Stimulated activated effector memory CD8-positive, alpha-beta T cell treated with anti-CD3 and anti-CD28 coated beads, Interleukin-12 subunit alpha, Interleukin-12 subunit beta, amount 100 ng/mL, for 72 hours (primary cell): ENCODE results near the gene POU2F3.
A peak's percentile ranks its signal among the peaks of the same experiment; 100 is the strongest.
"Not testable (repeated sequence)": the region's sequence is repeated elsewhere in the genome, so short reads cannot be mapped to it uniquely, and the experiment has no call there.

ENCODE experiments used
- ATAC-seq: fragments of 150-1000 bp; cut with Tn5 transposase; 2 replicates; pipeline ENCODE4 v1.10.0; 2021
- DNase-seq, 2 donors: peaks; one replicate each; pipeline ENCODE4 v3.0.0; 2021 to 2022; ENCODE audit warnings: low spot score in 2 of 2
- H3K27ac Mint-ChIP-seq: one replicate; pipeline ENCODE4 v1.8.0; 2022; ENCODE audit warnings: mild to moderate bottlenecking, mixed read lengths
- H3K36me3 Mint-ChIP-seq: one replicate; pipeline ENCODE4 v1.8.0; 2022; ENCODE audit warnings: mild to moderate bottlenecking, mixed read lengths
- H3K4me1 Mint-ChIP-seq: one replicate; pipeline ENCODE4 v1.8.0; 2022; ENCODE audit warnings: mixed read lengths
- H3K4me3 Mint-ChIP-seq: one replicate; pipeline ENCODE4 v1.8.0; 2022; ENCODE audit warnings: mild to moderate bottlenecking, mixed read lengths
- H3K9me3 Mint-ChIP-seq: one replicate; pipeline ENCODE4 v1.8.0; 2022; ENCODE audit warnings: mixed read lengths

The POU2F3 gene

DNA sequence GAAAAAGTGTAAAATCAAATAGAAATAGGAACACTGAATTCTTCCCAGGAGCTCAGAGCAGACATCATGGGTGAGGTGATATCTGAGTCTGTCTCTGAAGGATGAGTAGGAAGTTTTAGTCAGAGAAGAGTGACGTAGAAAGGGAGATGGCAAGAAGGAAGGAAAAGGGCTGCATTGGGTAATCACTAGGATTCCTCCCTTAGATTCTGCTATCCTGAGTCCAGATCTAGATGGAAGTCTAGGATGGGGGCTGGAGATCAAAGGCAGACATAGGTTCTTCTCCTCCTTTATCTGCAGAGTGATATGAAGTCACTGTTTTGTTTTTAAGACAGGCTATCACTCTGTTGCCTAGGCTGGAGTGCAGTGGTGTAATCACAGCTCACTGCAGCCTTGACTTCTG, 30.4 kb downstream of the POU2F3 start:
- Mint-ChIP-seq H3K9me3 (no peaks in the 10 kb centered on the region), H3K4me3 (no peak overlapping the region), H3K27ac (no peak overlapping the region), H3K36me3 (no peaks in the 10 kb centered on the region), H3K4me1 (no peaks in the 10 kb centered on the region)
- ATAC-seq (no peak), DNase-seq (no peak)

DNA sequence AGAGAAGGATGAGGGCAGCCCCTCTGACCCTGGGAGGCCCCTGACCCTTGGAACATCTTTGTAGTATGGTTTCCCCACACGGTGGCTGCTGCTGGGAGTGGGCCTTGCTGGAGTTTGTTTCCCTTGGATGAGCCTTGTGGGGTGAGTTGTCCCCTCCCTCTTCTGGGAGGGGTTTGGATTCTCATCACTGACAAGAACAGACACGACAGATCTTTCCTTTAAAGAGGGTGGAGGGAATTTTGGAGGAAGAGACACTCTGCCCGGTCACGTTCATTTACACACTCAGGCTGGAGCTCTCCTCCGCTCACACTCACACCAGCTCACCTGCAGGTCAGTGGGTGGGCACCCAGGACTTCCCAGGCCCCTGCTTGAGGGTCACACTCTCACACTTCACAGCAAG, 31.7 kb downstream of the POU2F3 start:
- no peaks in the 10 kb centered on the region for H3K9me3 Mint-ChIP-seq
- H3K4me1 Mint-ChIP-seq = no peaks in the 10 kb centered on the region
- ATAC-seq (no peak), DNase-seq (no peak)
- H3K4me3 Mint-ChIP-seq = no peak overlapping the region
- H3K36me3 Mint-ChIP-seq = no peaks in the 10 kb centered on the region
- no peak overlapping the region for H3K27ac Mint-ChIP-seq

GRCh38 chr11:120272303-120272702, 32.4 kb downstream of the POU2F3 start:
- no peak overlapping the region for H3K4me3 Mint-ChIP-seq
- H3K36me3 Mint-ChIP-seq = no peaks in the 10 kb centered on the region
- DNase-seq (no peak), ATAC-seq (no peak)
- no peaks in the 10 kb centered on the region for H3K4me1 Mint-ChIP-seq
- H3K27ac Mint-ChIP-seq = no peak overlapping the region
- H3K9me3 Mint-ChIP-seq = no peaks in the 10 kb centered on the region

DNA sequence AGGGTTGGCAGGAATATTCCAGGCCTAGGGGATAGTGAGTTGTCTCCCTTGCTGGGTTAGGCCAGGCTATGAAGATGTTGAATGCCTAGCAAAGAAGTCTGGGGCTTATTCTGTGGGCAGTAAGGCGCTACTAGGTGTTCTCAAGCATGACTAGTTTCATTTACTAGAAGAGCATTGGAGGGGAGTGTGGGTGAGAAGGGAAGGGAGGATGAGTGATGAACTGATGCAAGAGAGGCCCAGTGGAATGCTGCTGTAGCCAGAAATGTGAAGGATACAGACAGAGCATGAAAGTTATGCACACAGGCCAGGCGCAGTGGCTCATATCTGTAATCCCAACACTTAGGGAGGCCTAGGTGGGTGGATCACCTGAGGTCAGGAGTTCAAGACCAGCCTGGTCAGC, 33.5 kb downstream of the POU2F3 start:
- Mint-ChIP-seq H3K9me3 (no peaks in the 10 kb centered on the region), H3K36me3 (no peaks in the 10 kb centered on the region), H3K4me3 (no peak overlapping the region), H3K27ac (no peak overlapping the region), H3K4me1 (no peaks in the 10 kb centered on the region)
- DNase-seq = no peak
- no peak for ATAC-seq

DNA sequence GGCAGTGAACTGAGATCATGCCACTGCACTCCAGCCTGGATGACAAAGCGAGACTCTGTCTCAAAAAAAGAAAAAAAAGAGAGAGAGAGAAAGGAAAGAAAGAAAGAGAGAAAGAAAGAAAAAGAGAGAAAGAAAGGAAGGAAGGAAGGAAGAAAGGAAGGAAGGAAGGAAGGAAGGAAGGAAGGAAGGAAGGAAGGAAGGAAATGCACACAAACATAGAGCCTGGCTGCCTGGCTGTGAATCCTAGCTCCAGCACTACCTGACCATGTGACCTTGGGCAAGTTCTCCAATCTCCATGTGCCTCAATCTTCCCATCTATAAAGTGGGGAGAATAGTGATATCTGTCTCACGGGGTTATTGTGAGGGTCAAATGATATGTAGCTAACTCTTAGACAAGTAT, 34.0 kb downstream of the POU2F3 start:
- not testable (repeated sequence) for H3K27ac Mint-ChIP-seq, H3K9me3 Mint-ChIP-seq, H3K4me1 Mint-ChIP-seq, ATAC-seq, H3K4me3 Mint-ChIP-seq, DNase-seq, H3K36me3 Mint-ChIP-seq

DNA sequence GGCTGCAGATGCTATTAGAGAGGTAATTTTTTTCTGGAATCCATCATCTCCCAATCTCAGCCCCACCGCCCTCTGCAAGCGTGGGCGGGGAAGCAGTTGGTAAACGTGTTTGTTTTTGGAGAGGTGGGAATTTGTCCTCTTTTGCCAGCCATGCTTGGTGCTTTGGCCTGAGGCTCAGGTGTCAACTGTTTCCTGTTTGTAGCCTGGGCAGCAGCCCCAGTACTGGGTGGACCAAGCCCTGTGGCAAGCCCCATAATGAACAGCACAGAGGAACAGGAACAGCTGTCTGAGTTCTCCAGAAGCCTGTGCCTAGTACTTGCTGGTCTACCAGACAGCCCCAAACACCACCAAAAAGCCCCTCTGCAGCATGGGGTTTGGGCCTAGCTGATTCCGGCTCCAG, 39.6 kb downstream of the POU2F3 start:
- Mint-ChIP-seq H3K36me3 (no peaks in the 10 kb centered on the region), H3K9me3 (no peaks in the 10 kb centered on the region), H3K4me1 (no peaks in the 10 kb centered on the region), H3K4me3 (no peak overlapping the region), H3K27ac (no peak overlapping the region)
- no peak for DNase-seq
- no peak for ATAC-seq

DNA sequence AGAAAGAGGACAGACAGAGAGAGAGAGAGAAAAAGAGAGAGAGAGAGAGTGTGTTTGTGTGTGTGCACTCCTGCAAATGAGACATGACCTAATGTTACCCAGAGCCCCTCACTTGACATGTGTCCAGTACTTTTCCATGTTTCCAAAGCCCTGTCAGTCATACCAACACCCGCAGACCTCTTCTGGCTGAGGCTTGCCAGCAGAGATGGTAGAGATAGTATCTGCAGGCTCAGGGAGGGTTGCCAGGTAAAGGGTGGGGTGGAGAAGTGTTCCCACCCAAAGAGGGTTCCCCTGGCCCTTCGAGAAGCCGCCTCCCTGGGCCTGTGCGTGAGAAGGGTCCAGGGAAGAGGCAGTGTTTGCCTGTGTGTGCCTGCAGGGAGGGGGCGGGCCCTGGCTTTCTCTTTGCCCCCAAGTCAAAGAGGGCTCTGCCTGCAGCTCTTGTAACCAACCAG, 40.7 kb downstream of the POU2F3 start:
- H3K27ac Mint-ChIP-seq = peak overlapping the region; percentile 43
- ATAC-seq = no peak
- H3K36me3 Mint-ChIP-seq = no peaks in the 10 kb centered on the region
- DNase-seq = no peak
- H3K4me1 Mint-ChIP-seq = no peaks in the 10 kb centered on the region
- H3K9me3 Mint-ChIP-seq = no peaks in the 10 kb centered on the region
- no peak overlapping the region for H3K4me3 Mint-ChIP-seq

GRCh38 chr11:120281143-120281795, 41.3 kb downstream of the POU2F3 start:
- no peaks in the 10 kb centered on the region for H3K36me3 Mint-ChIP-seq
- ATAC-seq = no peak
- H3K4me3 Mint-ChIP-seq = no peak overlapping the region
- H3K9me3 Mint-ChIP-seq = no peaks in the 10 kb centered on the region
- DNase-seq = no peak
- no peaks in the 10 kb centered on the region for H3K4me1 Mint-ChIP-seq
- H3K27ac Mint-ChIP-seq = no peak overlapping the region

GRCh38 chr11:120283124-120283523, 43.2 kb downstream of the POU2F3 start:
- Mint-ChIP-seq H3K4me1 (no peaks in the 10 kb centered on the region), H3K9me3 (no peaks in the 10 kb centered on the region), H3K4me3 (no peak overlapping the region), H3K27ac (no peak overlapping the region), H3K36me3 (no peaks in the 10 kb centered on the region)
- DNase-seq (no peak), ATAC-seq (no peak)

GRCh38 chr11:120284272-120284671, 44.3 kb downstream of the POU2F3 start:
- Mint-ChIP-seq H3K9me3 (no peaks in the 10 kb centered on the region), H3K4me3 (no peak overlapping the region), H3K27ac (no peak overlapping the region), H3K4me1 (no peaks in the 10 kb centered on the region), H3K36me3 (no peaks in the 10 kb centered on the region)
- DNase-seq (no peak), ATAC-seq (no peak)

DNA sequence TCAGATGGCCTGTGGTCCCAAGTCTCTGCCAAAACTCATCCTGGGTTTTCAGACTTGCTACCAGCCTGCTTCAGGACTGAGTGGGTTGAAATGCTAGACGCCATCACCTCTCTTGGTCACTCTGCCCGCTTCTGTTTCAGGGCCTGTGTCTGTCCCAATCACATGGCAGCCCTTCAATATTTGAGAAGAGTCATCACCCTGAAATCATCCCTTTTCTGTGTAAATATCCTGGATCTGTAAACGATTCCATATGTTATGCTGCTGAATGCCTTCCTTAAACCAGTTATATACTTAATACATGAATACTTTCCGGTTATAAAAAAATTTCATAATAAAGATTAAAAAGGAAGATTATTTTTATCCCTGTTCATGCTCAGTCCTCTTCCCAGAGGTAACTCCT, 45.3 kb downstream of the POU2F3 start:
- DNase-seq = no peak
- no peak overlapping the region for H3K27ac Mint-ChIP-seq
- no peaks in the 10 kb centered on the region for H3K4me1 Mint-ChIP-seq
- H3K4me3 Mint-ChIP-seq = no peak overlapping the region
- no peaks in the 10 kb centered on the region for H3K9me3 Mint-ChIP-seq
- ATAC-seq = no peak
- H3K36me3 Mint-ChIP-seq = no peaks in the 10 kb centered on the region

- Mint-ChIP-seq H3K36me3 (no peaks in the 10 kb centered on the region), H3K4me1 (no peaks in the 10 kb centered on the region), H3K27ac (no peak overlapping the region), H3K4me3 (no peak overlapping the region), H3K9me3 (no peaks in the 10 kb centered on the region)
- DNase-seq (no peak), ATAC-seq (no peak)
Measured at GRCh38 chr11:120288021-120288420, 48.1 kb downstream of the POU2F3 start.

GRCh38 chr11:120289426-120289825, 49.5 kb downstream of the POU2F3 start:
- Mint-ChIP-seq H3K9me3 (no peaks in the 10 kb centered on the region), H3K27ac (no peak overlapping the region), H3K36me3 (no peaks in the 10 kb centered on the region), H3K4me3 (no peak overlapping the region), H3K4me1 (no peaks in the 10 kb centered on the region)
- no peak for DNase-seq
- no peak for ATAC-seq

DNA sequence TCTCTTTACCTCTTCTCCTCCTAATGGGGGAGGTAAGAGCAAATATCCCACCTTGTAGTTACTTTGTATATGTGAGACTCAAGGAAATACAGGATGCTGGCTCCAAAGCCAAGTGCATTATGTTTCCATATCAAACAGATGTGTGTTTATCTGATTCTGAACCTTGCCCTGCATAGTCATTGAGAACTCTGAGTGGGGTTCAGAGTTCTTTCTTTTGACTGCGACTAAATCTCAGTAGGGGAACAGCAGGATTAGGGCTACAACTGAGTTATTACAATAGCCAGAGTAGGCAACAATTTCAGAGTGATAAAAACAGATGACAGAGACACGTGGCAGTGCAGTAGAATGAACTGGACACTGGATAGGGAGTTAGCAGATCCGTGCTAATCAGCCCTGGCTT, 51.0 kb downstream of the POU2F3 start:
- H3K9me3 Mint-ChIP-seq = no peaks in the 10 kb centered on the region
- no peaks in the 10 kb centered on the region for H3K4me1 Mint-ChIP-seq
- no peak overlapping the region for H3K27ac Mint-ChIP-seq
- no peak overlapping the region for H3K4me3 Mint-ChIP-seq
- DNase-seq (no peak), ATAC-seq (no peak)
- no peaks in the 10 kb centered on the region for H3K36me3 Mint-ChIP-seq

- Mint-ChIP-seq H3K36me3 (no peaks in the 10 kb centered on the region), H3K4me1 (no peaks in the 10 kb centered on the region), H3K27ac (no peak overlapping the region), H3K9me3 (no peaks in the 10 kb centered on the region), H3K4me3 (no peak overlapping the region)
- no peak for DNase-seq
- ATAC-seq = no peak
Measured at GRCh38 chr11:120293038-120293800, 53.3 kb downstream of the POU2F3 start.

- no peak for ATAC-seq
- no peaks in the 10 kb centered on the region for H3K4me1 Mint-ChIP-seq
- H3K9me3 Mint-ChIP-seq = no peaks in the 10 kb centered on the region
- no peak overlapping the region for H3K27ac Mint-ChIP-seq
- DNase-seq = no peak
- no peaks in the 10 kb centered on the region for H3K36me3 Mint-ChIP-seq
- H3K4me3 Mint-ChIP-seq = no peak overlapping the region
Measured at GRCh38 chr11:120294096-120294495, 54.2 kb downstream of the POU2F3 start.
